Medulla oblongata (tissue), 1 donor: ENCODE results near the gene SH3PXD2A.

ENCODE experiments used
- DNase-seq: peaks from one replicate; pipeline ENCODE4 v3.0.0-alpha.2; 2015; ENCODE audit errors: extremely low spot score

SH3PXD2A gene

GRCh38 chr10:103603382-103603781 lies 252.0 kb downstream of the SH3PXD2A start:
- no peak for DNase-seq

GRCh38 chr10:103602852-103603155 lies 252.6 kb downstream of the SH3PXD2A start:
- no peak for DNase-seq

GRCh38 chr10:103602028-103602851 lies 253.1 kb downstream of the SH3PXD2A start:
- no peak for DNase-seq

- no peak for DNase-seq
These were observed 254.3 kb downstream of the SH3PXD2A start for GRCh38 chr10:103600956-103601569.

GRCh38 chr10:103600325-103600724 lies 255.1 kb downstream of the SH3PXD2A start:
- no peak for DNase-seq

GRCh38 chr10:103599907-103600306 lies 255.5 kb downstream of the SH3PXD2A start:
- no peak for DNase-seq

- peak; percentile 56 for DNase-seq
These were observed 256.2 kb downstream of the SH3PXD2A start for GRCh38 chr10:103599211-103599610.

GRCh38 chr10:103598654-103599115 lies 256.7 kb downstream of the SH3PXD2A start:
- peak; percentile 91 for DNase-seq

GRCh38 chr10:103597003-103597402 lies 258.4 kb downstream of the SH3PXD2A start:
- DNase-seq, result no peak

GRCh38 chr10:103595933-103596726 lies 259.2 kb downstream of the SH3PXD2A start:
- DNase-seq, result no peak

- DNase-seq, result no peak
These were observed 262.3 kb downstream of the SH3PXD2A start for GRCh38 chr10:103593022-103593570.

GRCh38 chr10:103592186-103593021 lies 263.0 kb downstream of the SH3PXD2A start:
- DNase-seq, result no peak

- no peak for DNase-seq
These were observed 264.6 kb downstream of the SH3PXD2A start for GRCh38 chr10:103590744-103591291.

GRCh38 chr10:103590060-103590459 lies 265.3 kb downstream of the SH3PXD2A start:
- no peak for DNase-seq

- no peak for DNase-seq
These were observed 266.2 kb downstream of the SH3PXD2A start for GRCh38 chr10:103589074-103589630.

- no peak for DNase-seq
These were observed 268.3 kb downstream of the SH3PXD2A start for GRCh38 chr10:103587073-103587472.

GRCh38 chr10:103585011-103585405 lies 270.4 kb downstream of the SH3PXD2A start:
- no peak for DNase-seq

GRCh38 chr10:103584216-103585010 lies 271.0 kb downstream of the SH3PXD2A start:
- DNase-seq, result no peak

GRCh38 chr10:103583871-103584215 lies 271.5 kb downstream of the SH3PXD2A start:
- DNase-seq, result no peak
